Skin epidermis (tissue), 12 donors: ENCODE results near the gene BIN2.

ENCODE experiments used
- H3K27ac ChIP-seq, 21 experiments: fragments of 200-600 bp; sonication (generic) in 11 of 21; one replicate each; pipeline ENCODE4 v1.5.0; 2020; ENCODE audit warnings: mild to moderate bottlenecking in 3 of 21, inconsistent platforms in 2 of 21, moderate library complexity in 2 of 21
- H3K4me3 ChIP-seq, 7 experiments: fragments of 200-600 bp; sonication (generic) in 2 of 7; one replicate each; pipeline ENCODE4 v1.5.0; 2020; ENCODE audit warnings: inconsistent platforms in 2 of 7, mild to moderate bottlenecking in 2 of 7, moderate library complexity in 1 of 7

The BIN2 gene

GRCh38 chr12:51238037-51238509 lies 85.9 kb downstream of the BIN2 start:
- peak overlapping the region in 20 of 21 experiments; percentile 44 to 100 (median 100) for H3K27ac ChIP-seq
- peak overlapping the region; percentile 69 to 99 (median 88) for H3K4me3 ChIP-seq

DNA sequence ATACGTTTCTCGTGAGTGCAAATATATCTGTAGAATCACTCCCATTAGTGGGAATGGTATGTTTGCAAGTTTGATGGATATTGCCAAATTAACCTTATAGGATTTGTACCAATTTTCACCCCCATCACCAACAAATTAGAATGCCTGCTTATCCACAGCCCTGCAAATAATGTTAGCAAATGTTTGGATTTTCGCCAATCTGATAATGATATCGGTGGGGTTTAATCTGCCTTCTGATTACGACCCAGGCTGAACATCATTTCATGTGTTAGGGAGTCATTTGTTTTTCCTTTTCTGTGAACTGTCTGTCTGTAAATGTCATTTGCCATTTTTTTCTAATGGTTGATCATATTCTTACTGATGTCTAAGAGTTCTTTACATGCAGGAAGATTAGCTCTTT lies 89.4 kb downstream of the BIN2 start:
- H3K27ac ChIP-seq, result no peak overlapping the region
- H3K4me3 ChIP-seq, result no peak overlapping the region

DNA sequence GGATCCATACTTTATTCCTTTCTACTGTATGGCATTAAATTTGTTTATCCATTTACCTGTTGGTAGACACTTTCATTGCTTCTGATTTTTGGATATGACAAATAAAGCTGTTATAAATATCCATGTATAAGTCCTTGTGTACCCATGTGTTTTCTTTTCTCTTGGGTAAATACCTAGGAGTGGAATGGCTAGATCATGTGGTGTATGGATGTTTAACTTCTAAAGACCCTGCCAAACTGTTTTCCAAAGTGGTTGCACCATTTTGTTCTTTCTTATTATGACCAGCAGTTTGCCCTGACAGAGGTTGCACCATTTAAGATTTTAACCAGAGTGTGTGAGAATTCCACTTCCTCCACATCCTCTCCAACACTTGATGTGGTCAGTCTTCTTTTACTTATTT lies 91.3 kb downstream of the BIN2 start:
- Histone ChIP-seq H3K27ac (no peak overlapping the region), H3K4me3 (no peak overlapping the region)
